GM18951 (cell line): ENCODE measurements around the gene CAPN10.

Experiments used
- POLR2A ChIP-seq: IDR thresholded peaks from 4 replicates; pipeline ENCODE4 v1.6.1; 2011; ENCODE audit warnings: mild to moderate bottlenecking; ENCODE audit not compliant: insufficient read length, insufficient read depth; ENCODE audit errors: extremely low read depth
- in situ Hi-C: fragments of 300-500 bp; cut with MboI; formaldehyde crosslinking; loops from one replicate; pipeline ENCODE4 v1.12.0; 2022; ENCODE audit warnings: low sequenced_read_pairs, mixed read lengths, inconsistent platforms; ENCODE audit not compliant: unreplicated experiment

Gene CAPN10

GRCh38 chr2:240567137-240567871 is 19.2 kb upstream of the CAPN10 start:
- TF ChIP-seq POLR2A, result no peak
- in situ Hi-C loops, result no loop called here

GRCh38 chr2:240567872-240568677 is 18.5 kb upstream of the CAPN10 start, which contains the start of gene RNPEPL1:
RNPEPL1 (plus strand) TSS chr2:240568484; CDS start chr2:240568587, 103 bp downstream.
- TF ChIP-seq POLR2A, result no peak
- in situ Hi-C loops, result no loop called here

GRCh38 chr2:240568678-240569522 is 17.6 kb upstream of the CAPN10 start:
- in situ Hi-C loops, result no loop called here
- peak; percentile 60 for TF ChIP-seq POLR2A

GRCh38 chr2:240569523-240569997 is 17.0 kb upstream of the CAPN10 start:
- TF ChIP-seq POLR2A, result no peak
- in situ Hi-C loops, result no loop called here

DNA sequence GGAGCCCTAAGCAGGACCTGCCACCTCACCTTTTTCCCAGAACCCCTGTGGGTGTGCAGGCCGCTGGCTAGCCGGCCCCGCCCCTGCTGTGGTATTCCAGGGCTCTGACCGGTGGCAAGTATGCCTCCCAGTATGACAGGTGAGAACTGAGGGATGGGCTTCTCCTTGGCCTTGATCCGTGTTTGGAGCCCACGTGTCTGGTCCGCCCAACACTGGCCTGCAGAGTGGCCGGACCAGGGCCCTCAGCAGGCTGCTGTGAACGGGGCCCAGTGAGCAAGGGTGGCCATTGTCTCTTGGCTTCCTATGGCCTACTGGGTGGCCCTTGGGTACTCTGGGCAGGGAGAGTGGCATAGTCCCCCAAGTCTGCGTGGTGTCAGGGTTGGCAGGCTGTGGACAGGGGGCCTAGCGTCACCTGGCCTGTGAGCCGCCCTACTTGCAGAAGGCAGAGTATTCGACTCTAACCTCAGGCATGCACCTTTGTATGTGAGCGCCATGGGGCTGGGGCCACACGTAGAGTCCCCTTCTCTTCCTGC is 16.5 kb upstream of the CAPN10 start:
- in situ Hi-C loops, result no loop called here
- TF ChIP-seq POLR2A, result no peak

GRCh38 chr2:240570531-240571313 is 15.8 kb upstream of the CAPN10 start:
- no peak for TF ChIP-seq POLR2A
- in situ Hi-C loops, result no loop called here

- in situ Hi-C loops, result no loop called here
- no peak for TF ChIP-seq POLR2A
Observed at GRCh38 chr2:240571314-240571973, 15.1 kb upstream of the CAPN10 start.

DNA sequence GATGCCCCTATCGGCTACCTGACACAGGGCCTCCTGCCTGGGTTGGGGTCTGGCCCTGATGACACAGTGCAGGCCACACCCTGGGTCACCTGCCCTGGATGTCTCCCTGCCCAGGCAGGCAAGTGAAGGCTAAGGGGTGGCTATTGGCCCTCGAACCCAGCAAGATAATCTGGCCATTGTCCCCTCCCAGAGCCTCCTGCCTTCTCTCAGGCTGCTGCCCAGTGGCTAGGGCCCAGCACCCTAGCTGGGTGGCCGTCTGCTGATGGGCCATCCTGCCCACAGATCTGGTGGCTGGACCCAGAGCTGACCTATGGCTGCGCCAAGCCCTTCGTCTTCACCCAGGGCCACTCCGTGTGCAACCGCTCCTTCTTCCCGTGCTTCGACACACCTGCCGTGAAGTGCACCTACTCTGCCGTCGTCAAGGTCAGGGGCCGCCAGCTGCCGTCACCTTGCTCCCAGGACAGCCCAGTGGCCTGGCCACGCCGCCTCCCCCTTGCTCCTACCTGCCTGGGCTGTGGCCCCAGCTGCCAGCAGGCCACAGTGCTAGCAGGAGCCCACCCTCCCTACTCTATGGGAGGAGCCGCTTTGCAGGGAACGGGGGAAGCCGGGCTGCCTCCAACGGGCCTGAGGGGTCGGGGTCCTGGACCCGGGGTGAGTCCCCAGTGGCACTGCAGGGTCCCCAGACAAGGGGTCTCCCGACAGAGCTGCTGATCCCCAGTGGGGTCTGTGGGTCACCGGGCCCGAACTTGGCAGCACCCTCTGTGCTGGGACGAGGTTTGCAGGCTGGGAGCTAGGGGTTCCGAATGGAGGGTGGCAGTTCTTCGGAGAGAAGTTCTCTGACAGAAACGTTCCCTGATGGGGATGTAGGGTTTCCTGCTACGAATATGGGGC is 14.1 kb upstream of the CAPN10 start:
- no peak for TF ChIP-seq POLR2A
- in situ Hi-C loops, result no loop called here

DNA sequence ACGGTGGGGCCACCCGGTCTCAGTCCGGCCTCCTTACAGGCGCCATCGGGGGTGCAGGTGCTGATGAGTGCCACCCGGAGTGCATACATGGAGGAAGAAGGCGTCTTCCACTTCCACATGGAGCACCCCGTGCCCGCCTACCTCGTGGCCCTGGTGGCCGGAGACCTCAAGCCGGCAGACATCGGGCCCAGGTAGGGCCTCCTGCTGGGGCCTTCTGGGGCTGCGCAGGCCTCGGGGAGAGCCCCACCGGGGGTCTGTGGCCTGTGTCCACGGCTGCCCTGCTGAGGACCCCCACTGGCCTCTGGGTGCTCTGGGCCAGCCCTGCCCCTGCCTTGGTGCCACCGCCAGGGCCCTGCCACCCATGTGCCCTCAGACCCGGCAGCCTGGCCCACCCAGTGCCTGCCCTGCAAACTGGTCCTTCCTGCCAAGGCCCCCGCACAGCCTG is 13.4 kb upstream of the CAPN10 start:
- no peak for TF ChIP-seq POLR2A
- in situ Hi-C loops, result no loop called here

DNA sequence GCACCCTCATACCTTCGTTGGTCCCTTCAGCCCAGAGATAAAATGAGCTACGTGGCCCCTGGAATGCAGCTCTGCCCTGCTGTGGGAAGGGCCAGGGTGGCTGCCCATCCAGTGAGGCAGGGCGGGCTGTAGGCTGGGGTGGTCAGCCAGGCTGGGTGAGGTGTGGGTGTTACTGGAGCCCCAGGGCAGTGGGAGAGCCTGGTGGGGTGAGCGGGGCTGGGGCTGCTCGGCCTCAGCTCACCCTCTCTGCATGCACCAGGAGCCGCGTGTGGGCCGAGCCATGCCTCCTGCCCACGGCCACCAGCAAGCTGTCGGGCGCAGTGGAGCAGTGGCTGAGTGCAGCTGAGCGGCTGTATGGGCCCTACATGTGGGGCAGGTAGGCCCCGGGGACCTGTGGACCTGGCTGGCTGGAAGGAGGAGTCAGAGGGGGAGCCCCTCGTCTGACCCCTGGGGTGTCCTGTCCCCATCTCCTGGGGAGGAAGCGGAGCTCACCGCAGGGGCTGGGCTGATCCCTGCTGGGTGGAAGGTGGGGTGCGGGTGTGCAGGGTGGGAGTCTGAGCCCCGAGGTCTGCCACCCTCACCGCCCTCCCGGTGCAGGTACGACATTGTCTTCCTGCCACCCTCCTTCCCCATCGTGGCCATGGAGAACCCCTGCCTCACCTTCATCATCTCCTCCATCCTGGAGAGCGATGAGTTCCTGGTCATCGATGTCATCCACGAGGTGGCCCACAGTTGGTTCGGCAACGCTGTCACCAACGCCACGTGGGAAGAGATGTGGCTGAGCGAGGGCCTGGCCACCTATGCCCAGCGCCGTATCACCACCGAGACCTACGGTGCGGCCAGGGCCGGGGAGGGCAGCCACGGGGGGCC is 12.8 kb upstream of the CAPN10 start:
- in situ Hi-C loops, result no loop called here
- TF ChIP-seq POLR2A, result no peak
